ENCODE data around the gene CDKN1B. TPM values are rescaled to one million over a fixed set of nuclear protein-coding genes. Genes with fewer than 3 reads are reported as not detected.

CDKN1B gene
- total and polyA plus RNA-seq, 12 donors = 20.8 to 56.2 (median 37.6) TPM

GRCh38 chr12:12725956-12726554 lies 8.9 kb downstream of the CDKN1B start:
- WGBS, 2 donors = 1 to 2% methylated on average over 26 of the region's 26 CpGs

GRCh38 chr12:12726555-12727093 lies 9.5 kb downstream of the CDKN1B start:
- intact Hi-C loops (cut with DNase I) = loop anchor here in 1 of 10 donors (2.0 kb wide), 1 partner anchor 60 kb away; no protein-coding TSS in a partner anchor
- ATAC-seq = no peak
- H3K9me3 ChIP-seq = no peaks in the 10 kb centered on the region

More at GRCh38 chr12:12725956-12726554, 8.9 kb downstream of the CDKN1B start:
- DNase-seq (no peak), ATAC-seq (no peak)
- TF ChIP-seq CTCF (IDR thresholded peaks at IDR 0.05) = no peak
- peaks cover 0 to 52% (median 33%) of the 10 kb centered on the region in 9 donors for H3K4me1 ChIP-seq
- no peaks in the 10 kb centered on the region for H3K27me3 ChIP-seq
- peaks cover 0 to 14% (median 9%) of the 10 kb centered on the region in 9 donors for H3K36me3 ChIP-seq
- peak overlapping the region; percentile 42 to 90 (median 77) for H3K4me3 ChIP-seq
- H3K9me3 ChIP-seq = no peaks in the 10 kb centered on the region
- intact Hi-C loops (cut with DNase I) = loop anchor here in 5 of 10 donors (1.0 to 2.0 kb wide), 3 partner anchors 9 to 61 kb away; partner anchors contain the start of genes CDKN1B (in 4 of the 5) and APOLD1 (in 1 of the 5)
- peak overlapping the region; percentile 95 to 100 (median 98) for H3K27ac ChIP-seq

GRCh38 chr12:12731178-12731577 lies 14.0 kb downstream of the CDKN1B start:
- H3K9me3 ChIP-seq = no peaks in the 10 kb centered on the region
- DNase-seq = no peak
- intact Hi-C loops (cut with DNase I) = loop anchor here in 2 of 10 donors (10.0 kb wide), 2 partner anchors 166 to 356 kb away; partner anchors contain the start of gene DUSP16 (in 1 of the 2)
- no peaks in the 10 kb centered on the region for H3K27me3 ChIP-seq
- H3K4me1 ChIP-seq = peaks cover 0 to 41% (median 12%) of the 10 kb centered on the region in 9 donors
- no peak for TF ChIP-seq CTCF (IDR thresholded peaks at IDR 0.05)
- no peak overlapping the region for H3K4me3 ChIP-seq
- H3K36me3 ChIP-seq = no peaks in the 10 kb centered on the region
- no peak overlapping the region for H3K27ac ChIP-seq
- no peak for ATAC-seq

More at GRCh38 chr12:12726555-12727093, 9.5 kb downstream of the CDKN1B start:
- WGBS, 2 donors = 23 to 27% methylated on average over 6 of the region's 6 CpGs
- Histone ChIP-seq H3K27me3 (no peaks in the 10 kb centered on the region), H3K4me1 (peaks cover 0 to 47% (median 27%) of the 10 kb centered on the region in 9 donors), H3K4me3 (peak overlapping the region in 8 of 10 donors; percentile 64 to 90 (median 78)), H3K27ac (peak overlapping the region in 9 of 10 donors; percentile 95 to 100 (median 99)), H3K36me3 (peaks cover 0 to 8% (median 4%) of the 10 kb centered on the region in 9 donors)
- TF ChIP-seq CTCF (IDR thresholded peaks at IDR 0.05) = no peak
- DNase-seq = no peak

- Histone ChIP-seq H3K36me3 (no peaks in the 10 kb centered on the region), H3K4me1 (peaks cover 0 to 39% (median 7%) of the 10 kb centered on the region in 9 donors), H3K4me3 (no peak overlapping the region), H3K27ac (no peak overlapping the region), H3K27me3 (no peaks in the 10 kb centered on the region), H3K9me3 (no peaks in the 10 kb centered on the region)
- ATAC-seq (no peak), DNase-seq (no peak)
- WGBS, 2 donors = 80 to 89% methylated on average over 6 of the region's 6 CpGs
- no peak for TF ChIP-seq CTCF (IDR thresholded peaks at IDR 0.05)
- intact Hi-C loops (cut with DNase I) = loop anchor here in 2 of 10 donors (10.0 kb wide), 2 partner anchors 167 to 357 kb away; partner anchors contain the start of gene DUSP16 (in 1 of the 2)
Measured at GRCh38 chr12:12731785-12732184, 14.6 kb downstream of the CDKN1B start.
